Gastroesophageal sphincter (tissue), 3 donors: Measurements from ENCODE around the gene TTC9B.
"Not testable (repeated sequence)": the region's sequence is repeated elsewhere in the genome, so short reads cannot be mapped to it uniquely, and the experiment has no call there.

ENCODE experiments used
- CTCF ChIP-seq, 4 experiments: fragments of 200-600 bp in 2 of 4; fragments of 450-650 bp in 2 of 4; sonication (generic) in 1 of 4; IDR thresholded peaks; one replicate each; pipeline ENCODE4 v1.5.1; 2017 to 2019; ENCODE audit warnings: antibody characterized with exemption in 4 of 4, mild to moderate bottlenecking in 2 of 4, moderate library complexity in 2 of 4
- POLR2A ChIP-seq, 2 donors: fragments of 450-650 bp; IDR thresholded peaks; one replicate each; pipeline ENCODE4 v1.6.1; 2017; ENCODE audit warnings: antibody characterized with exemption in 2 of 2, mild to moderate bottlenecking in 2 of 2, moderate library complexity in 1 of 2

GRCh38 chr19:40171293-40171692 is 46.9 kb downstream of the TTC9B start:
- not testable (repeated sequence) for TF ChIP-seq CTCF, POLR2A (IDR thresholded peaks at IDR 0.05)
